Effector memory CD4-positive, alpha-beta T cell (primary cell): ENCODE measurements around the gene C18orf63.
"Not testable (repeated sequence)": the region's sequence is repeated elsewhere in the genome, so short reads cannot be mapped to it uniquely, and the experiment has no call there.

Source experiments
- DNase-seq, 3 donors: peaks; one replicate each; pipeline ENCODE4 v3.0.0-alpha.2; 2020
- H3K27ac ChIP-seq: 2 replicates; pipeline ENCODE4 v1.7.0; 2013; ENCODE audit warnings: mild to moderate bottlenecking, low read length, moderate library complexity; ENCODE audit not compliant: insufficient read depth, poor library complexity, severe bottlenecking
- H3K27me3 ChIP-seq: replicated peaks from 2 replicates; pipeline ENCODE4 v1.7.0; 2013; ENCODE audit warnings: mild to moderate bottlenecking, low read length; ENCODE audit not compliant: insufficient read depth, control insufficient read depth, poor library complexity, severe bottlenecking
- H3K36me3 ChIP-seq: 2 replicates; pipeline ENCODE4 v1.7.0; 2013; ENCODE audit warnings: mild to moderate bottlenecking, low read length, moderate library complexity; ENCODE audit not compliant: control insufficient read depth, insufficient read depth
- H3K4me1 ChIP-seq: 2 replicates; pipeline ENCODE4 v1.7.0; 2013; ENCODE audit warnings: low read length, mild to moderate bottlenecking; ENCODE audit not compliant: control insufficient read depth, insufficient read depth, poor library complexity, severe bottlenecking
- H3K4me3 ChIP-seq: 2 replicates; pipeline ENCODE4 v1.7.0; 2013; ENCODE audit warnings: low read length, low read depth, mild to moderate bottlenecking; ENCODE audit not compliant: insufficient read depth, poor library complexity, severe bottlenecking
- H3K9me3 ChIP-seq: 2 replicates; pipeline ENCODE4 v1.7.0; 2013; ENCODE audit warnings: mild to moderate bottlenecking, low read length, moderate library complexity; ENCODE audit not compliant: control insufficient read depth

C18orf63 gene

GRCh38 chr18:74278058-74278457 lies 37.6 kb upstream of the C18orf63 start:
- Histone ChIP-seq H3K9me3 (no peaks in the 10 kb centered on the region), H3K36me3 (no peaks in the 10 kb centered on the region), H3K4me3 (no peak overlapping the region), H3K27ac (no peak overlapping the region), H3K4me1 (no peaks in the 10 kb centered on the region), H3K27me3 (no peaks in the 10 kb centered on the region)
- no peak for DNase-seq

- Histone ChIP-seq H3K9me3 (no peaks in the 10 kb centered on the region), H3K27ac (no peak overlapping the region), H3K27me3 (no peaks in the 10 kb centered on the region), H3K4me3 (no peak overlapping the region), H3K36me3 (no peaks in the 10 kb centered on the region), H3K4me1 (no peaks in the 10 kb centered on the region)
- no peak for DNase-seq
These were observed 36.7 kb upstream of the C18orf63 start for GRCh38 chr18:74278983-74279382.

GRCh38 chr18:74281011-74281979 lies 34.3 kb upstream of the C18orf63 start:
- no peak for DNase-seq
- Histone ChIP-seq H3K4me3 (no peak overlapping the region), H3K9me3 (no peaks in the 10 kb centered on the region), H3K27ac (no peak overlapping the region), H3K4me1 (no peaks in the 10 kb centered on the region), H3K36me3 (no peaks in the 10 kb centered on the region), H3K27me3 (no peaks in the 10 kb centered on the region)

- Histone ChIP-seq H3K4me3 (no peak overlapping the region), H3K36me3 (no peaks in the 10 kb centered on the region), H3K27me3 (no peaks in the 10 kb centered on the region), H3K27ac (no peak overlapping the region), H3K9me3 (no peaks in the 10 kb centered on the region), H3K4me1 (no peaks in the 10 kb centered on the region)
- DNase-seq, result no peak
These were observed 33.5 kb upstream of the C18orf63 start for GRCh38 chr18:74281980-74282754.

GRCh38 chr18:74282755-74283554 lies 32.7 kb upstream of the C18orf63 start:
- H3K4me1 ChIP-seq, result no peaks in the 10 kb centered on the region
- H3K4me3 ChIP-seq, result no peak overlapping the region
- no peak overlapping the region for H3K27ac ChIP-seq
- no peak for DNase-seq
- no peaks in the 10 kb centered on the region for H3K36me3 ChIP-seq
- no peaks in the 10 kb centered on the region for H3K9me3 ChIP-seq
- no peaks in the 10 kb centered on the region for H3K27me3 ChIP-seq

GRCh38 chr18:74283646-74284045 lies 32.0 kb upstream of the C18orf63 start:
- Histone ChIP-seq H3K4me1 (no peaks in the 10 kb centered on the region), H3K4me3 (no peak overlapping the region), H3K27me3 (no peaks in the 10 kb centered on the region), H3K36me3 (no peaks in the 10 kb centered on the region), H3K27ac (no peak overlapping the region), H3K9me3 (no peaks in the 10 kb centered on the region)
- DNase-seq, result no peak

- Histone ChIP-seq H3K4me1 (no peaks in the 10 kb centered on the region), H3K36me3 (no peaks in the 10 kb centered on the region), H3K27ac (no peak overlapping the region), H3K9me3 (no peaks in the 10 kb centered on the region), H3K4me3 (no peak overlapping the region), H3K27me3 (no peaks in the 10 kb centered on the region)
- DNase-seq, result no peak
These were observed 31.3 kb upstream of the C18orf63 start for GRCh38 chr18:74284191-74284979.

- H3K27ac ChIP-seq, result no peak overlapping the region
- H3K9me3 ChIP-seq, result no peaks in the 10 kb centered on the region
- no peak for DNase-seq
These were observed 30.7 kb upstream of the C18orf63 start for GRCh38 chr18:74284980-74285355.

GRCh38 chr18:74285583-74285982 lies 30.1 kb upstream of the C18orf63 start:
- not testable (repeated sequence) for H3K4me1 ChIP-seq, H3K4me3 ChIP-seq, H3K36me3 ChIP-seq, DNase-seq, H3K27ac ChIP-seq, H3K27me3 ChIP-seq, H3K9me3 ChIP-seq

More at GRCh38 chr18:74284980-74285355, 30.7 kb upstream of the C18orf63 start:
- H3K4me3 ChIP-seq, result no peak overlapping the region
- H3K27me3 ChIP-seq, result no peaks in the 10 kb centered on the region
- no peaks in the 10 kb centered on the region for H3K4me1 ChIP-seq
- no peaks in the 10 kb centered on the region for H3K36me3 ChIP-seq
